CD1c-positive myeloid dendritic cell (primary cell): ENCODE results near the gene SPON1.
"Not testable (repeated sequence)": the region's sequence is repeated elsewhere in the genome, so short reads cannot be mapped to it uniquely, and the experiment has no call there.

Experiments
- DNase-seq: peaks from one replicate; pipeline ENCODE4 v3.0.0-alpha.2; 2016; ENCODE audit errors: extremely low spot score

The SPON1 gene

DNA sequence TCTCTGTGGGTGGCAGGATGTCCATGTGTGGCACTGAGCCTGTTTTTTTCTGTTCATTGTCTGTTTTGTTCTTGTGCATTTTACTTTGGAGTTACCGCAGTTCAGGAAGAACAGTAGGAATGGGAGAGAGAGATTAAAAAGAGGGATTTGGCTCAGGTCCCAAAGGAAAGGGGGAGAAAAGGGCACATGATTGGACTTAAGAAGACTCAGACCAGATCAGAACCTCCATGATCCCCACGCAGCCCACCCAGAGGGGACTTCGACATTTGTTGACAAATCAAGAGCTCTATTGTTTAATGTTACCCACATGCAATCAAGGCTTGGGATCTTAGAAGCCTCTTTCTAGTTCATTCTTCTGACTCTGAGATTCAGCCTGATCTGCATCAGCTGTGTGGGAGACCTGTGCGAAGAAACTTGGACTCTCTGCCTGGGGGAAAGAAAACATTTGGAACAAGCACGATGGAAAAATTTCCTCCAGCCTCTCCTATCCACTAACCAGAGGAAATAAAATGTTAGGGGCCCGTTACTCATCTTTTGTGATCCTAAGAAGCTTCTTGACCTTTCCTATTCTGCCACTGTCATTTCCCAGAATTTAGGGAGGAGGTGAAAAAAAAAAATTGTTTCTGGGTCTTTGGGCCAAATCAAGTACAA is 119.2 kb downstream of the SPON1 start:
- DNase-seq, result no peak

DNA sequence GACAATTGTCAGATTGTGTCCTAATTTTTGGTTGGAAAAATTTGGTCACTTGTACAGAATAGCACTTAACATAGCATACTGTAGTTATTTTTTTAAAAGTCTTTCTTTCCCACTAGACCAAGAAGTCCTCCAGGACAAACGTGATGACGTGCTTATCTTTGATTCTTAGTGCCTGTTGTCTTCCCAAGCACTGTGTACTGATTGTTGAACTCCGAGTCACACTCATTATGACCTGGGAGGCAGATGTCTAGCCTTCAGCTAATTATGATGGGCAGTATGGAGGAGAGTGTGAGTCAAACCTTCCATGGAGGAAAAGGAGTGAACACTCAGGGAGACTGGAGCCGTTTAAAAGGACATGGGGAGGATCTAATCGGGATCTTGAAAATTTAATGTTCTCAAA is 119.8 kb downstream of the SPON1 start:
- DNase-seq, result no peak

DNA sequence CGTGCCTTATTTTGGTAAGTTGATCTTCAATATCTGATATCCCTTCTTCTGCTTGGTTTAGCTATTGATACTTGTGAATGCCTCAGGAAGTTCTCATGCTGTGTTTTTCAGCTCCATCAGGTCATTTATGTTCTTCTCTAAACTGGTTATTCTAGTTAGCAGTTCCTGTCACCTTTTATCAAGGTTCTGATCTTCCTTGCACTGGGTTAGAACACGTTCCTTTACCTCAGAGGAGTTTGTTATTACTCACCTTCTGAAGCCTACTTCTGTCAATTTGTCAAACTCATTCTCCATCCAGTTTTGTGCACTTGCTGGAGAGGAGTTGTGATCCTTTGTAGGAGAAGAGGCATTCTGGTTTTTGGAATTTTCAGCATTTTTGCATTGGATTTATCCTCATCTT is 126.3 kb downstream of the SPON1 start:
- DNase-seq, result not testable (repeated sequence)

DNA sequence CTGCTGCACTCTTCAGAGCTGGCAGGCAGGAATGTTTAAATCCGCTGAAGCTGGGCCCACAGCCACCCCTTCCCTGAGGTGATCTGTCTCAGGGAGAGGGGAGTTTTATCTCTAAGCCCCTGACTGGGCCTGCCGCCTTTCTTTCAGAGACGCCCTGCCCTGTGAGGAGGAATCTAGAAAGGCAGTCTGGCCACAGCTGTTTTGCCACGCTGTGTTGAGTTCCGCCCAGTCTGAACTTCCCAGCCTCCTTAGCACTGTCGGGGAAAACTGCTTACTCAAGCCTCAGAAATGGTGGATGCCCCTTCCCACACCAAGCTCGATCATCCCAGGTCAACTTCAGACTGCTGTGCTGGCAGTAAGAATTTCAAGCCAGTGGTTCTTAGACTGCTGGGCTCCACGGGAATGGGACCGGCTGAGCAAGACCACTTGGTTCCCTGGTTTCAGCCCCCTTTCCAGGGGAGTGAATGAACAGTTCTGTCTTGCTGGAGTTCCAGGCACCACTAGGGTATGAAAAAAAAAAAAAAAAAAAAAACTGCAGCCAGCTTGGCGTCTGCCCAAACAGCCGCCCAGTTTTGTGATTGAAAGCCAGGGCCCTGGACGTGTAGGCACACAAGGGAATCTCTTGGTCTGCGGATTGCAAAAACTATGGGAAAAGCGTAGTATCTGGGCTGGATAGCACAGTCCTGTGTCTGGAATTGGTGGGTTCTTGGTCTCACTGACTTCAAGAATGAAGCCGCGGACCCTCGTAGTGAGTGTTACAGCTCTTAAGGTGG is 127.4 kb downstream of the SPON1 start:
- DNase-seq, result no peak

DNA sequence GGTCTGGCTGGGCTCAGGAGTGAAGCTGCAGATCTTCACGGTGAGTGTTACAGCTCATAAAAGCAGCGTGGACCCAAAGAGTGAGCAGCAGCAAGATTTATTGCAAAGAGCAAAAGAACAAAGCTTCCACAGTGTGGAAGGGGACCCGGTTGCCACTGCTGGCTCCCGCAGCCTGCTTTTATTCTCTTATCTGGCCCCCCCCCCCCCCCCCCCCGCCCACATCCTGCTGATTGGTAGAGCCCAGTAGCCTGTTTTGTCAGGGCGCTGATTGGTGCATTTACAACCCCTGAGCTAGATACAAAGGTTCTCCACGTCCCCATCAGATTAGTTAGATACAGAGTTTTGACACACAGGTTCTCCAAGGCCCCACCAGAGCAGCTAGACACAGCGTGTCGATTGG is 128.1 kb downstream of the SPON1 start:
- DNase-seq, result not testable (repeated sequence)

GRCh38 chr11:14093065-14093464 is 130.5 kb downstream of the SPON1 start:
- no peak for DNase-seq

GRCh38 chr11:14094481-14095037 is 132.0 kb downstream of the SPON1 start:
- no peak for DNase-seq

DNA sequence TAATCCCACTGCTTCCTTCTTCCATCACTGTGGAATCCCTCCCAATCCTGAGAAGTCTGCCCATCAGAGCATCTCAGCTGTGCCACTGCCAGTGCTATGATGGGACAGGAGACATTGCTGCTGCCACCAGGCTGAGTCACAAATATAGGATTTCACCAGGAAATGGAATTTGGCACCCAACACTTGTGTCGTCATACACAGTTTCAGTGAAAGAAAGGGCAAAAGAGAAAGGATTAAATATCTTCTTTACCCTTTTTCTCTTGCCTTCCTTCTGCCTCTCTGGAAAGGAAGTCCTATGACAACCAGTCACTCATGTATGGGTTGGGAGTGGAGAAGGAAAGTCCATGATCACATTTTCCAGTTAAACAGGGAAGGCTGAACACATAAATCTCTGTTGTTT is 133.4 kb downstream of the SPON1 start:
- no peak for DNase-seq

DNA sequence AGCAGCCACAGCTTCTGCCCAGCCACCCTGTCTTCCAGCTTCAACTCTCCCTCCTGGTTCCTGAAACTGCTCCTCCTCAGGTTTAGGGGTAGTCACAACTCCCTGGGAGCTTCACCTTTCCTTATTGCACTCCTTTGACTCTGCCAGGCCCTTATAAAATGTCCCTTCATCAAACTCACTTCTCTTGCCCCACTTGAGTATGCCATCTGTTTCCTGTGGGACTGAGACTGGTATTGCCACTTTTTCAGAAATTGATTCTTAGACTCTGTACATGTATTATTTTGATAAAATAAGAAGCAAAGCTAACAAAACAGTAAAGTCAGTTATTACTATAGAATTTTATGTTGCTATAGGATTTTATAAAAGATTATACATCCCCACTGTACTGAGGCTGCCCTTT is 134.1 kb downstream of the SPON1 start:
- DNase-seq, result no peak

GRCh38 chr11:14101388-14101787 is 138.9 kb downstream of the SPON1 start:
- no peak for DNase-seq

DNA sequence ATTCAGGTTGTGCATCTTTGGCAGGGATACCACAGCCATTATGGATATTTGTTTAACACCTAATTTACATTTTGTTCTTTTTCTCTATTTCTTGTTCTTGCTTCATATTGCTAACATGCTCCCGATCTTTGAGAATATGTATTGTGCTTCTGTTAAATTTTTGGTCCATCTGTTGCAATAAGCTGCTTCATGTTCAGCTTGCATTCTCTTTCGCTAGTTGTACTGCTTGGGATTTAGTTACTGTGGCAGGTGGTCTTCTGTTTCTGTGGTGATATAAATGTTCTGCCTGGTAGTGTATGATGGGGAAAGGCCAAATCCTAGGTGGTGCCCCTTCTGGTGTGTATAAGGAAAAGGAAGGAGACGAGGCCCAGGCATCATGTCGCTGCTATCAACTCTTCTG is 140.2 kb downstream of the SPON1 start:
- no peak for DNase-seq

DNA sequence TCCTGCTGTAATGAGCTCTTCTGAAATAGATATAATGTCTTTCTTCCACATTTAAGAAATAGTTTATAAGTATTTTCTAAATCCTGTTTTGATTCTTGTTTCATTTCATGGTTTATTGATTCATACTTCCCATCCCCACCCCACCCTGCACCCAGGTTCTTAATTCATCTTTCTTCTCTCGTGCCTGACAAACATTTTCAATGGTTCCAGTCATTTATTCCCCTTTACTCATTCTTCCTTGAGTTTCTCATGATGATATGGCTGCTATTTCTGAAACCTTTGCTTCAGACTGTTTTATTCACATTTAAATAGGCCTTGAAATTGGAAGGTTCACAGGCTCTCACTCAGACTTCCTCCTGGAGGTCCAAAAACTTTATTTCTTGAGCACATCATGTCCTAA is 142.9 kb downstream of the SPON1 start:
- DNase-seq, result no peak

DNA sequence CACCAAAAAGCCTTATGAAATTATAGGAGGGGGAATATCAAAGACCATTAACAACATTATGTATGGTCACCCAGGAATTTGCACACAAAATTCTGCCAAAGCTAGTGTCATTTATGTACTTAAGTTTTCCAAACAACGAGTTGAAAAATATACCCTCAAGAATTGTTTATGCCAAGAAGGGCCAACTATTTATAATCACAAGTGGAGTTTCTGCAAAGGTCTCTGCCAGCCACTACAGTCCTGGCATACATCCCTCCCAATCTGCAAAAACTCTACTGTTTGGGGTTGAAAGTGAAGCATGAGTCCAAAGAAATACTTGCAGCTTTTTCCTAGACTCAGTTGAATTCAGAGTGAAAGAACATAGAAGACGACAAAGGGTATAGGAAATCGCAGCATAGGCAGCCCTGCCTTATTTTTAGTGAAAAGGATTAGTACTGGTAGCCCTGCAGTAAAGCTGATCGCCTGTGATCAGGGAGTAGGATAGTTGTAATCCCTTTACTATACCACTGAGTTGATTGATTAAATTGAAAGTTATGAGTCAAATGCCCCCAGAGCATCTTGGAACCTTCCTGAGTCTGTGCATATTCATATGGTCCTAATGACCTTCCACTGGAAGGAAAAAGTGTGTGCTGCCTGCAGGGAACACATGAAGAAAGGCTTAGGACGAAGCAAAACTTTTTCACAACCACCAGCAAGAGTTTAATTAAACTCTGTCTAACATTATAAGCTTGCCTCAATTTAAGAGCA is 144.0 kb downstream of the SPON1 start:
- DNase-seq, result no peak

- DNase-seq, result no peak
Measured at GRCh38 chr11:14107050-14107430, 144.5 kb downstream of the SPON1 start.

DNA sequence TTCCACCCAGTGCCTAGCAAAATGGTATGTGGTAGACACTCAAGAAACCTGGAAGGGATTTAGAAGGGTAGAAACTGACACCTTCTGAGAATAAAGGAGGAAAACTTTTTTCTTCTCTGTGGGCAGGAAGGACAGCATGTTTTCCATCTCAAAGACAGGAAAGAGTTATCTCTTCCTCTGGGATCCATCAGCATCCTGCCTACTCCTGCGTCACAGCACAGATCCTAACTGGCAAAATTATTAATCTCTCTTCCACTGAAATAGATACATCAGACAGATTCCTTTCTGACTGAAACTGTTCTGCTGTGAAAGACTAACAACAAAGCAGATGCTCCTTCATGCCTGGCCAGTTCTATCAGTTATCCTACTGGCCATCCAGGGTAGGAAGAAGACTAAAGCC is 147.2 kb downstream of the SPON1 start:
- DNase-seq, result no peak

GRCh38 chr11:14110629-14111028 is 148.1 kb downstream of the SPON1 start:
- DNase-seq, result no peak

DNA sequence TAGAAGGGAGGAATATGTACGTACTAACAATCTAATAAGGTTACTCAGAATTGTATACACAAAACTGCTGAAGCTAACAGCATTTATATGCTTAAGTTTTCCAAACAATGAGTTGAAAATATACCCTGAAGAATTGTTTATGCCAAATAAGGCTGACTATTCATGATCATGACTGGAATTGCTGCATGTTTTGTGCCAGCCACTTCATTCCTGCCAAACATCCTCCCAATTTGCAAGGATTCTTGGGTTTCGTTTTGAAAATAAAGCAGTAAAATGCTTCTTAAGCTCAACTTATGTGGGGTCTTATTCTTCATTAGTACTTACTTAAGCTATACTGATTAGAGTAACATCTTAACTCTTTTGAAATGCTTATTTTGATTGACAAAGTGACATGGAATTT is 149.0 kb downstream of the SPON1 start:
- DNase-seq, result no peak

GRCh38 chr11:14112721-14113120 is 150.2 kb downstream of the SPON1 start:
- DNase-seq, result no peak

GRCh38 chr11:14114269-14114668 is 151.7 kb downstream of the SPON1 start:
- DNase-seq, result no peak

GRCh38 chr11:14114786-14115185 is 152.3 kb downstream of the SPON1 start:
- no peak for DNase-seq

DNA sequence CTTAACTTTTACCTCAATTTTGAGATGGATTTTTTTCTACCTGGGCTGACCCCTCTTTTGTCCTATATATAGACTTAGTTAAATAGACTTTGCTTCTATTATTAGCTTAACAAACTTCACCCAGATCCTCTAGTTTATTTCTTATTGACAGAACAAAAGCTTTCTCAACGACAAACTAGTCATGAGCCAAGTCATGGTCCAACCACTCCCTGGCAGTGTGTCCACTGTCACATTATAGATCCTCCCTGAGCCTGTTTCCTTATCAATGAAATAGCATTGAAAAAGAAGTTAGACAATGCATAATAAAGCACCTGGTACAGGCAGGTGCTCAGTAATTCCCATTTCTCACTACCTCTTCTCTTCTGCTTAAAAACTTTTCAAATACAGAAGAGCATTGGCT is 155.1 kb downstream of the SPON1 start:
- DNase-seq, result no peak

GRCh38 chr11:14118072-14118471 is 155.5 kb downstream of the SPON1 start:
- no peak for DNase-seq

DNA sequence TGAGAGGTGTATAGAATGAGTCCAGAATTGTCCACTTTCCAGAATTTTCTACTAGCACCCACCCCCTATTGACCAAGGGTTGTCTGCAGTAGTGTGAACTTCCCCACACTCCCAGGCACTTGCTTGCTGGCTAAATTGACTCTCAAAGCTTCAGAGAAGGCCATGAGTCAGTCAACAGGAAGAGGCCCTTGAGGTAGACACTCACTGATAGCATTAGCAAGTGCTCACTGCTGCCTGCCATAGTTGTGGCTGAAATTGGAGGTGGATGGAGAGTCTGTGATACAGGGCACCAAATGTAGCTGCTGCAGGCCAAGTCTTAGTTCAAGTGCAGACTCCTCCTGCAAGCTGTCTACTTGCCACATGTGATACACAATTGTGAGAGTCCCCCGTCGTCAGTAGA is 156.8 kb downstream of the SPON1 start:
- no peak for DNase-seq
